HCT116 (cell line): ENCODE data around the gene ADIRF. TPM values are rescaled to one million over a fixed set of nuclear protein-coding genes. Genes with fewer than 3 reads are reported as not detected.

Experiments used
- ATAC-seq: fragments of 200-7000 bp; cut with Tn5 transposase; 2 replicates; pipeline ENCODE4 v1.9.1; 2020; ENCODE audit warnings: mild to moderate bottlenecking, moderate library complexity
- BruUV-seq: library from RNA; stranded (reverse); fragments of 400-500 nt; replicated peaks from 2 replicates; lab custom pipeline; 2021; lab: Mats Ljungman, UMichigan
- CTCF ChIA-PET: fragments of 300-600 bp; sonication (Branson Sonifier 250); formaldehyde crosslinking; loops from one replicate; lab custom pipeline; 2021; ENCODE audit warnings: antibody characterized with exemption; lab: Charles Lee
- POLR2A ChIA-PET: fragments of 300-600, 350-600 bp; sonication (Branson Sonifier 250); formaldehyde crosslinking; loops from one replicate; lab custom pipeline; 2021; ENCODE audit warnings: antibody characterized with exemption; lab: Charles Lee
- RAD21 ChIA-PET, 2 experiments: fragments of 300-600 bp; sonication (Branson Sonifier 250); formaldehyde crosslinking; loops; one replicate each; lab custom pipeline; 2023; ENCODE audit warnings: low total read pairs in 2 of 2; ENCODE audit not compliant: uncharacterized antibody in 2 of 2, unreplicated experiment in 2 of 2, low non-redundant PET in 1 of 2; lab: Charles Lee
- DNase-seq: peaks from one replicate; pipeline ENCODE4 v3.0.0-alpha.2; 2010; ENCODE audit warnings: low read depth, low spot score
- H2AFZ ChIP-seq: fragments of 200-600 bp; shearing (Covaris generic), sonication (generic); 2 replicates; pipeline ENCODE4 v1.6.1; 2017; ENCODE audit warnings: low read depth, mixed run types, mixed read lengths, antibody characterized with exemption, low read length; ENCODE audit not compliant: poor library complexity, severe bottlenecking
- H3K27ac ChIP-seq: 2 replicates; pipeline ENCODE4 v1.5.1; 2012; ENCODE audit warnings: low read depth, low read length
- H3K27me3 ChIP-seq: fragments of 200-600 bp; sonication (generic); 2 replicates; pipeline ENCODE4 v1.6.1; 2016; ENCODE audit warnings: mixed run types, low read length, mixed read lengths; ENCODE audit not compliant: insufficient read depth
- H3K36me3 ChIP-seq, 2 experiments: fragments of 200-500 bp in 1 of 2; fragments of 200-600 bp in 1 of 2; sonication (Bioruptor generic) in 1 of 2; sonication (generic) in 1 of 2; 2 replicates each; pipeline versions ENCODE4 v1.5.1 to v1.6.1; 2014 to 2016; ENCODE audit warnings: low read length in 2 of 2, inconsistent platforms in 1 of 2, mixed read lengths in 1 of 2, mixed run types in 1 of 2; ENCODE audit not compliant: insufficient read depth in 2 of 2, control insufficient read depth in 1 of 2
- H3K4me1 ChIP-seq, 2 experiments: fragments of 200-600 bp in 1 of 2; sonication (generic) in 1 of 2; 2 replicates each; pipeline versions ENCODE4 v1.5.1 to v1.6.1; 2012 to 2017; ENCODE audit warnings: low read length in 2 of 2, inconsistent platforms in 1 of 2, mild to moderate bottlenecking in 1 of 2, mixed read lengths in 1 of 2, mixed run types in 1 of 2, moderate library complexity in 1 of 2; ENCODE audit not compliant: insufficient read depth in 2 of 2, control insufficient read depth in 1 of 2
- H3K4me2 ChIP-seq: fragments of 200-600 bp; sonication (generic); 2 replicates; pipeline ENCODE4 v1.6.1; 2017; ENCODE audit warnings: mixed run types, low read length, mixed read lengths
- H3K4me3 ChIP-seq, 2 experiments: fragments of 200-600 bp in 1 of 2; sonication (generic) in 1 of 2; replicated peaks in 1 of 2; 2 replicates each; pipeline ENCODE4 v1.5.1; 2011 to 2016; ENCODE audit warnings: low read length in 2 of 2, control low read depth in 1 of 2, low read depth in 1 of 2, mild to moderate bottlenecking in 1 of 2, mixed read lengths in 1 of 2, mixed run types in 1 of 2
- H3K79me2 ChIP-seq: fragments of 200-600 bp; sonication (generic); 2 replicates; pipeline ENCODE4 v1.6.1; 2017; ENCODE audit warnings: mild to moderate bottlenecking, mixed run types, low read length, moderate library complexity, mixed read lengths; ENCODE audit not compliant: insufficient read depth
- H3K9ac ChIP-seq: fragments of 200-600 bp; sonication (generic); 2 replicates; pipeline ENCODE4 v1.6.1; 2016; ENCODE audit warnings: low read length, mixed read lengths
- H3K9me2 ChIP-seq: fragments of 200-600 bp; sonication (generic), shearing (Covaris generic); 2 replicates; pipeline ENCODE4 v1.6.1; 2017; ENCODE audit warnings: mixed run types, mild to moderate bottlenecking, moderate library complexity; ENCODE audit not compliant: insufficient read depth
- H3K9me3 ChIP-seq, 2 experiments: fragments of 200-500 bp in 1 of 2; fragments of 200-600 bp in 1 of 2; sonication (Bioruptor generic) in 1 of 2; sonication (generic) in 1 of 2; 2 replicates each; pipeline ENCODE4 v1.6.1; 2014 to 2017; ENCODE audit warnings: low read length in 2 of 2, mixed read lengths in 2 of 2, inconsistent platforms in 1 of 2, low read depth in 1 of 2, mild to moderate bottlenecking in 1 of 2, mixed run types in 1 of 2, moderate library complexity in 1 of 2; ENCODE audit not compliant: control insufficient read depth in 1 of 2, insufficient read depth in 1 of 2
- H4K20me1 ChIP-seq: fragments of 200-600 bp; sonication (generic), shearing (Covaris generic); 2 replicates; pipeline ENCODE4 v1.6.1; 2017; ENCODE audit warnings: mixed run types, mild to moderate bottlenecking, moderate library complexity; ENCODE audit not compliant: insufficient read depth
- CBX3 ChIP-seq: IDR thresholded peaks from 2 replicates; pipeline ENCODE4 v1.6.1; 2012; ENCODE audit warnings: low read depth
- ELF1 ChIP-seq: IDR thresholded peaks from 2 replicates; pipeline ENCODE4 v1.6.1; 2012; ENCODE audit warnings: low read depth, borderline replicate concordance
- POLR2A ChIP-seq: IDR thresholded peaks from 2 replicates; pipeline ENCODE4 v1.7.0; 2011; ENCODE audit warnings: borderline replicate concordance; ENCODE audit not compliant: insufficient read depth, insufficient read length; ENCODE audit errors: extremely low read depth
- POLR2AphosphoS5 ChIP-seq: IDR thresholded peaks from 2 replicates; pipeline ENCODE4 v1.6.1; 2011; ENCODE audit warnings: mild to moderate bottlenecking, low read depth, low read length, moderate library complexity
- RAD21 ChIP-seq: IDR thresholded peaks from 2 replicates; pipeline ENCODE4 v1.6.1; 2012; ENCODE audit warnings: low read depth, mild to moderate bottlenecking
- SIN3A ChIP-seq: IDR thresholded peaks from 2 replicates; pipeline ENCODE4 v1.6.1; 2012; ENCODE audit warnings: low read depth
- SP1 ChIP-seq: IDR thresholded peaks from 2 replicates; pipeline ENCODE4 v1.6.1; 2012; ENCODE audit warnings: low read depth
- SRF ChIP-seq: IDR thresholded peaks from 2 replicates; pipeline ENCODE4 v1.6.1; 2012; ENCODE audit warnings: low read depth
- intact Hi-C: fragments of 100-400 bp; cut with micrococcal nuclease; formaldehyde crosslinking; loops from 2 replicates; pipeline ENCODE4 v1.10.0; 2022
- total RNA-seq: library from RNA; stranded (reverse); gene quantifications from one replicate; pipeline ENCODE4 v1.2.1, GENCODE V29; 2021; ENCODE audit not compliant: unreplicated experiment

ADIRF gene
- total RNA-seq, 1 experiment from 2014 or later, result 448 TPM

GRCh38 chr10:86958116-86958900 is 10.0 kb upstream of the ADIRF start, which contains the start of gene SNCG:
Gene SNCG (plus strand): TSS chr10:86958599. CDS start chr10:86958698, 99 bp downstream.
- Histone ChIP-seq H2AFZ (no peak within 1 kb of the TSS), H3K9ac (peak within 1 kb of the TSS; percentile 71), H3K36me3 (no peaks in the 10 kb centered on the region), H4K20me1 (no peaks in the 10 kb centered on the region), H3K79me2 (peaks cover 8% of the 10 kb centered on the region; the same call in 1 of the 2 replicates), H3K27me3 (no peaks in the 10 kb centered on the region), H3K9me2 (no peaks in the 10 kb centered on the region), H3K4me2 (peak within 1 kb of the TSS; percentile 100), H3K27ac (peak within 1 kb of the TSS; percentile 94), H3K4me3 (peak within 1 kb of the TSS; percentile 50 to 57), H3K4me1 (peaks cover 50 to 83% of the 10 kb centered on the region in 2 experiments), H3K9me3 (no peaks in the 10 kb centered on the region)
- DNase-seq (no peak), ATAC-seq (peak; percentile 30)
- TF ChIP-seq SIN3A, result no peak
- TF ChIP-seq POLR2A, result peak; percentile 31
- TF ChIP-seq SP1, result no peak
- TF ChIP-seq SRF, result no peak
- TF ChIP-seq POLR2AphosphoS5, result no peak
- TF ChIP-seq RAD21, result no peak
- TF ChIP-seq CBX3, result no peak
- TF ChIP-seq ELF1, result no peak
- intact Hi-C loops, result no loop called here
- RAD21 ChIA-PET, result interaction anchor here (1.0 to 1.5 kb wide), 2 partner anchors 12 to 20 kb away, joined by 3 to 4 read pairs; no protein-coding TSS in a partner anchor
- POLR2A ChIA-PET, result interaction anchor here (1.7 to 5.7 kb wide), 2 partner anchors 10 to 274 kb away, joined by 3 to 58 read pairs; partner anchors contain the start of gene ADIRF
- TSS peak; percentile 43 for BruUV-seq
- CTCF ChIA-PET, result interaction anchor here (0.5 to 3.7 kb wide), 6 partner anchors 8 to 612 kb away, joined by 3 to 36 read pairs (median 6); partner anchors contain the start of gene ADIRF
